Measurements from ENCODE around the gene NEAT1.
A peak's percentile ranks its signal among the peaks of the same experiment; 100 is the strongest.

Gene NEAT1

GRCh38 chr11:65419460-65419771 lies 3.2 kb upstream of the NEAT1 start:
- no peaks in the 10 kb centered on the region for H3K27me3 ChIP-seq (ENCODE audit: control insufficient read depth, insufficient read depth, low read length)
- H3K9ac ChIP-seq (ENCODE audit: low read length) = peak overlapping the region; percentile 95
- no peaks in the 10 kb centered on the region for H3K9me3 ChIP-seq (ENCODE audit: control insufficient read depth, insufficient read depth, low read depth, low read length)
- H3K27ac ChIP-seq (ENCODE audit: low read depth, low read length) = peak overlapping the region; percentile 100
- peaks cover 69% of the 10 kb centered on the region for H3K4me1 ChIP-seq (ENCODE audit: control insufficient read depth, insufficient read depth, low read length)
- H3K36me3 ChIP-seq (ENCODE audit: control insufficient read depth, insufficient read depth, low read length) = peaks cover 7% of the 10 kb centered on the region; the same call in 1 of the 2 replicates
- H3K4me3 ChIP-seq (ENCODE audit: low read depth, low read length) = peak overlapping the region; percentile 49

DNA sequence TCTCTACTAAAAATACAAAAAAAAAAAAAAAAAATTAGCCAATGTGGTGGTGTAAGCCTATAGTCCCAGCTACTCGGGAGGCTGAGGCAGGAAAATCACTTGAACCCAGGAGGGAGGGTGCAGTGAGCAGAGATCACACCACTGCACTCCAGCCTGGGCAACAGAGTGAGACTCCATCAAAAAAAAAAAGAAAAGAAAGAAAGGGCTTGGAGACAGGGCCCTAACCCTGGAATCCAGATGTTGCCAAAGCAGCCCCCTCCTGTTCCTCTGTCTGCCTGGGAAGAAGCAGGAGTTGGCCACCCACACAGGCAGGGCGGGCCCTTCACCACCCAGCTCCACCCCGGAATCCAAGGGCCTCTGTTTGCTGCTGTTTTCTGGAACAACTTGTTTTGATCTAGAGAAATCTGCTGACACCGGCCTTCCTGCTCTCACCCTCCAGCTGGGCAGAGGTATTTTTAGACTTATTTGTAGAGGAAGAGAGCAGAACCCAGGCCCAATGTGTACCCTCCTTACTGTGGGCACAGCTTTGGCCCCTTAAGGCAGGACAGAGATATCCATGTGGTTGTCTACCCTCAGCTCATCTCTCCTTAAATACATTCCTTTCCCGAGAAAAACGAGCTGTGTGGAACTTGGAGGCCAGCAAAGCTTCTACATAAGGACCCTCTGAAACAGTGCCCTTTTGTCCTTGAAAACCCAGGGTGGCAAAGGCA lies 2.7 kb upstream of the NEAT1 start:
- Histone ChIP-seq H3K4me3 (ENCODE audit: low read depth, low read length) (peak overlapping the region; percentile 49; the same call in 1 of the 2 replicates), H3K9me3 (ENCODE audit: control insufficient read depth, insufficient read depth, low read depth, low read length) (no peaks in the 10 kb centered on the region), H3K27ac (ENCODE audit: low read depth, low read length) (peak overlapping the region; percentile 100), H3K4me1 (ENCODE audit: control insufficient read depth, insufficient read depth, low read length) (peaks cover 69% of the 10 kb centered on the region), H3K27me3 (ENCODE audit: control insufficient read depth, insufficient read depth, low read length) (no peaks in the 10 kb centered on the region), H3K9ac (ENCODE audit: low read length) (peak overlapping the region; percentile 95), H3K36me3 (ENCODE audit: control insufficient read depth, insufficient read depth, low read length) (peaks cover 8% of the 10 kb centered on the region; the same call in 1 of the 2 replicates)

GRCh38 chr11:65420506-65420905 lies 2.1 kb upstream of the NEAT1 start:
- Histone ChIP-seq H3K9me3 (ENCODE audit: control insufficient read depth, insufficient read depth, low read depth, low read length) (no peaks in the 10 kb centered on the region), H3K36me3 (ENCODE audit: control insufficient read depth, insufficient read depth, low read length) (peaks cover 10% of the 10 kb centered on the region; the same call in 1 of the 2 replicates), H3K9ac (ENCODE audit: low read length) (peak overlapping the region; percentile 95), H3K27me3 (ENCODE audit: control insufficient read depth, insufficient read depth, low read length) (no peaks in the 10 kb centered on the region), H3K4me3 (ENCODE audit: low read depth, low read length) (peak overlapping the region; percentile 14; the same call in 1 of the 2 replicates), H3K4me1 (ENCODE audit: control insufficient read depth, insufficient read depth, low read length) (peaks cover 66% of the 10 kb centered on the region), H3K27ac (ENCODE audit: low read depth, low read length) (peak overlapping the region; percentile 100; the same call in 1 of the 2 replicates)

DNA sequence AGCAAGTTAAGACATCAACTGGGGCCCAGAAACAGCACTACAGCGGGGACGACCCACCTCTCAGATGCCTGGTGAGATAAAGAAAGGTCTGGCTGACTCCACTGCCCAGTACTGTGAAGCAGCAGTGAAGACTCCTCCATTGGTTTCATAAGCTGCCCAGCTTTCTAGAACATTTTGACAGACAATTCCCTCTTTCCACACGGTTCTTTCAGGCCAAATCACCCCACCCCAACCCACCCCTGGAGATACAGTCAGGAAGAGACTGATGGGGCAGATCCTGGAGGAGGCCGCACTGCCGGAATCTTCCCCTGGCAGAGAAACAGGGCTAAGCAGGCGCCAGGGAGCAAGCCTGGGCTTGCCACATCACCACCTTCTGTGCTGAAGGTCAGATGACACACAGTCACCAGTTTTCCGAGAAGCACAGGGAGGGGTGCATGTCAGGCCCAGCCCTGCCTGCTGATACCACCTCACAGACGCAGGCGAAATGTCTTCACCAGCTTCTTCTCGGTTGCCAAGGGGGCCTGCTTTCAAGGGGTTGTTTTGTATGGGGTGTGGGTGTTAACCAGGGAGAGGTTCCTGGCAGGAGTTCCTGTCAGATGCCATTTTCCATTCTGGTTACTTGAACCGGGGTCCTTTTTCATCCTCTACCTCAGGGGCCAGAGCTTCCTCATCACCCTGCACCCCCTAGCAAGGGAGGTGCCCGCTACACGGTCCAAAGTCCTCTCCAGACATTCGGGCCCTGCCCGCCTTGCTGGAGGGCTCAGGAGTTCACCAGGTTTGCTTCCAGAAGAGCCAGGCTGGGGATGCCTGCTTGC lies 1.4 kb upstream of the NEAT1 start:
- Histone ChIP-seq H3K27ac (ENCODE audit: low read depth, low read length) (peak overlapping the region; percentile 97; the same call in 1 of the 2 replicates), H3K4me3 (ENCODE audit: low read depth, low read length) (peak overlapping the region; percentile 77), H3K27me3 (ENCODE audit: control insufficient read depth, insufficient read depth, low read length) (no peaks in the 10 kb centered on the region), H3K4me1 (ENCODE audit: control insufficient read depth, insufficient read depth, low read length) (peaks cover 61% of the 10 kb centered on the region), H3K36me3 (ENCODE audit: control insufficient read depth, insufficient read depth, low read length) (peaks cover 14% of the 10 kb centered on the region; the same call in 1 of the 2 replicates), H3K9me3 (ENCODE audit: control insufficient read depth, insufficient read depth, low read depth, low read length) (no peaks in the 10 kb centered on the region), H3K9ac (ENCODE audit: low read length) (peak overlapping the region; percentile 95)

DNA sequence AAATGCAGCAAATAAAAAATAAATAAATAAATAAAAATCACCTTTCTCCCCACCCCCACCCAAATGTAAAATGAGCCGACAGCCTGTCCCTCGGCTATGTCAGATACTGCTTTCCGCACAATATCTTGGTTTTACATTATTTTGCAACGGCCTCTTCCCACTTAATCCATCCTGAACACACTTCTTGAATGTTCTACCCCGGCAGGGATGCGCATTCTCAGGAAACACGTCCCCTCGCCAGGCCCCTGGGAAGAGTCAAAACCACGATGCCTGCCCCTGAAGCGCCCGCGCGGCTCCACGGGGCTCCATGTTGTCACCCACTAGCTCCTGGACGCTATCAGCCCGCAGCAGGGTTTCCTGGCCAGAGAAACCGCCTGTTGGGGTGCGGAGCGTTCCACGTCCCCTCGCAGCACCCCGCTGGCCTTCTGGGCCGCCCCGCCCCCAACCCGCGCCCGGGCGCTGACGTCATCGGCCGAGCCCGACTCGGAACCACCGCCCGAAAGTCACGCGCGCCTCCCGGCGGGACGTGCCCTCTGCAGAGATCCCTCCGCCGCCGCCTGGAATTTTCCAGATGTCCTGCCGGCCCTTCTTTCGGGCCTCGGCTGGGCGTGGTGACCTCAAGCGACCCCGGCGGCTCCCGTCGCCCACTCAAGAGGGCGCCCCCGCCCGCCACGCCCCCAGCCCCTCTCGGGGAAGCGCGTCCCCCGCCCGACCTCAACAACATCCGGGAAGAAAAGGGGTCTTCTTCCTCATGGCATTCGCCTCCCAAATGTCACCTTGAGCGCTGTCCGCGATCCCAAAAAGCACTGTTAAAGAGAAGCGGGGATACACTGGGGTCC lies 585 bp upstream of the NEAT1 start:
- H3K36me3 ChIP-seq (ENCODE audit: control insufficient read depth, insufficient read depth, low read length) = peaks cover 23% of the 10 kb centered on the region; the same call in 1 of the 2 replicates
- no peaks in the 10 kb centered on the region for H3K9me3 ChIP-seq (ENCODE audit: control insufficient read depth, insufficient read depth, low read depth, low read length)
- H3K9ac ChIP-seq (ENCODE audit: low read length) = peak overlapping the region; percentile 96
- peaks cover 62% of the 10 kb centered on the region for H3K4me1 ChIP-seq (ENCODE audit: control insufficient read depth, insufficient read depth, low read length)
- H3K4me3 ChIP-seq (ENCODE audit: low read depth, low read length) = peak overlapping the region; percentile 77
- H3K27ac ChIP-seq (ENCODE audit: low read depth, low read length) = peak overlapping the region; percentile 97
- H3K27me3 ChIP-seq (ENCODE audit: control insufficient read depth, insufficient read depth, low read length) = no peaks in the 10 kb centered on the region

GRCh38 chr11:65423516-65424204 lies 1.1 kb downstream of the NEAT1 start:
- peaks cover 62% of the 10 kb centered on the region for H3K4me1 ChIP-seq (ENCODE audit: control insufficient read depth, insufficient read depth, low read length)
- peak overlapping the region; percentile 77 for H3K4me3 ChIP-seq (ENCODE audit: low read depth, low read length)
- no peaks in the 10 kb centered on the region for H3K9me3 ChIP-seq (ENCODE audit: control insufficient read depth, insufficient read depth, low read depth, low read length)
- H3K36me3 ChIP-seq (ENCODE audit: control insufficient read depth, insufficient read depth, low read length) = peaks cover 33% of the 10 kb centered on the region; the same call in 1 of the 2 replicates
- no peaks in the 10 kb centered on the region for H3K27me3 ChIP-seq (ENCODE audit: control insufficient read depth, insufficient read depth, low read length)
- peak overlapping the region; percentile 97; the same call in 1 of the 2 replicates for H3K27ac ChIP-seq (ENCODE audit: low read depth, low read length)
- H3K9ac ChIP-seq (ENCODE audit: low read length) = peak overlapping the region; percentile 96

GRCh38 chr11:65424205-65425104 lies 1.9 kb downstream of the NEAT1 start:
- H3K36me3 ChIP-seq (ENCODE audit: control insufficient read depth, insufficient read depth, low read length) = peaks cover 33% of the 10 kb centered on the region; the same call in 1 of the 2 replicates
- peaks cover 62% of the 10 kb centered on the region for H3K4me1 ChIP-seq (ENCODE audit: control insufficient read depth, insufficient read depth, low read length)

GRCh38 chr11:65425105-65425970 lies 2.7 kb downstream of the NEAT1 start:
- no peaks in the 10 kb centered on the region for H3K27me3 ChIP-seq (ENCODE audit: control insufficient read depth, insufficient read depth, low read length)
- peaks cover 38% of the 10 kb centered on the region; the same call in 1 of the 2 replicates for H3K36me3 ChIP-seq (ENCODE audit: control insufficient read depth, insufficient read depth, low read length)
- peak overlapping the region; percentile 77 for H3K4me3 ChIP-seq (ENCODE audit: low read depth, low read length)
- no peak overlapping the region for H3K27ac ChIP-seq (ENCODE audit: low read depth, low read length)
- no peaks in the 10 kb centered on the region for H3K9me3 ChIP-seq (ENCODE audit: control insufficient read depth, insufficient read depth, low read depth, low read length)
- peaks cover 62% of the 10 kb centered on the region for H3K4me1 ChIP-seq (ENCODE audit: control insufficient read depth, insufficient read depth, low read length)
- H3K9ac ChIP-seq (ENCODE audit: low read length) = peak overlapping the region; percentile 96

More at GRCh38 chr11:65424205-65425104, 1.9 kb downstream of the NEAT1 start:
- Histone ChIP-seq H3K9ac (ENCODE audit: low read length) (peak overlapping the region; percentile 96), H3K27me3 (ENCODE audit: control insufficient read depth, insufficient read depth, low read length) (no peaks in the 10 kb centered on the region), H3K27ac (ENCODE audit: low read depth, low read length) (peak overlapping the region; percentile 97; the same call in 1 of the 2 replicates), H3K9me3 (ENCODE audit: control insufficient read depth, insufficient read depth, low read depth, low read length) (no peaks in the 10 kb centered on the region), H3K4me3 (ENCODE audit: low read depth, low read length) (peak overlapping the region; percentile 77)
